ENCODE data around the gene AP2B1. TPM values are rescaled to one million over a fixed set of nuclear protein-coding genes. Genes with fewer than 3 reads are reported as not detected.
A peak's percentile ranks its signal among the peaks of the same experiment; 100 is the strongest.

AP2B1 gene
- total and polyA plus RNA-seq, 12 donors = 23.4 to 167 (median 78.2) TPM

- no peaks in the 10 kb centered on the region for H3K9me3 ChIP-seq (replicated peaks in 1 of 3)
- no peak for DNase-seq
- intact Hi-C loops (cut with DNase I) = no loop called here
- no peaks in the 10 kb centered on the region for H3K27me3 ChIP-seq
- H3K4me3 ChIP-seq = no peak overlapping the region
- no peaks in the 10 kb centered on the region for H3K36me3 ChIP-seq (replicated peaks in 1 of 2)
- peaks cover 7 to 22% of the 10 kb centered on the region in 2 donors for H3K4me1 ChIP-seq (replicated peaks in 1 of 2)
- TF ChIP-seq POLR2A (IDR thresholded peaks at IDR 0.05) = no peak
- TF ChIP-seq CTCF (IDR thresholded peaks at IDR 0.05) = no peak
- H3K27ac ChIP-seq = no peak overlapping the region
- 81 to 94% (median 90%) methylated on average over 2 of the region's 2 CpGs for WGBS, 4 donors
These were observed 17.7 kb upstream of the AP2B1 start for GRCh38 chr17:35569405-35569804.

GRCh38 chr17:35575759-35576158 lies 11.4 kb upstream of the AP2B1 start:
- no peak for DNase-seq
- H3K27ac ChIP-seq = no peak overlapping the region
- no peaks in the 10 kb centered on the region for H3K27me3 ChIP-seq
- TF ChIP-seq POLR2A (IDR thresholded peaks at IDR 0.05) (no peak), CTCF (IDR thresholded peaks at IDR 0.05) (no peak)
- intact Hi-C loops (cut with DNase I) = no loop called here
- H3K9me3 ChIP-seq (replicated peaks in 1 of 3) = no peaks in the 10 kb centered on the region
- H3K4me3 ChIP-seq = no peak overlapping the region
- WGBS, 4 donors = 84 to 89% (median 88%) methylated on average over 3 of the region's 3 CpGs
- H3K4me1 ChIP-seq (replicated peaks in 1 of 2) = peaks cover 14 to 20% of the 10 kb centered on the region in 2 donors
- peaks cover 0 to 11% of the 10 kb centered on the region in 2 donors for H3K36me3 ChIP-seq (replicated peaks in 1 of 2)

DNA sequence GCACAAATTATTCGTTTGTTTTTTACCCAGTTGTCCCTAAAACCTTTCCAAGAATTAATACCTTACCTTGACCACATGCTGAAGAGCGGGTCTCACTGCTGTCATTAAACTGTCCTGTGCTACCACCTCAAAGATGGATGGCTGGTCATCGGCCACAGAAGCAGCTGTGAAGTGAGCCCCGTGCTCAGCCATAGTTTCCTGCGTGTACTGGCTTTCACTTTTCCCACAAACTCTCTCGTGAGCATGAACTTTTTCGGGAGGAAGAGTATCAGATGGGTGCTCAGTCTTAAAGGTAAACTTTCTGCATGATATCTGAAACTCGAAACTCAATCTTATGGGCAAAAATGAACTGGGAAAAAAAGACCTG lies 9.3 kb upstream of the AP2B1 start:
- H3K36me3 ChIP-seq (replicated peaks in 1 of 2) = peaks cover 0 to 11% of the 10 kb centered on the region in 2 donors
- H3K4me1 ChIP-seq (replicated peaks in 1 of 2) = peaks cover 14 to 20% of the 10 kb centered on the region in 2 donors
- H3K4me3 ChIP-seq = peak overlapping the region in 3 of 4 donors; percentile 29 to 96 (median 58)
- intact Hi-C loops (cut with DNase I) = no loop called here
- H3K27me3 ChIP-seq = no peaks in the 10 kb centered on the region
- TF ChIP-seq POLR2A (IDR thresholded peaks at IDR 0.05) = no peak
- TF ChIP-seq CTCF (IDR thresholded peaks at IDR 0.05) = no peak
- DNase-seq = peak in 2 of 7 donors; percentile 21 to 27
- 1 to 3% (median 2%) methylated on average over 8 of the region's 8 CpGs for WGBS, 4 donors
- peak overlapping the region in 4 of 5 donors; percentile 76 to 91 (median 87) for H3K27ac ChIP-seq
- H3K9me3 ChIP-seq (replicated peaks in 1 of 3) = no peaks in the 10 kb centered on the region

GRCh38 chr17:35578197-35578928 lies 8.8 kb upstream of the AP2B1 start, which contains the start of gene PEX12:
Gene PEX12, minus strand, starts transcription at chr17:35578571. Its CDS starts 550 bp downstream, at chr17:35578021.
- DNase-seq = peak; percentile 83 to 96 (median 91)
- peak within 1 kb of the TSS; percentile 29 to 96 (median 50) for H3K4me3 ChIP-seq
- intact Hi-C loops (cut with DNase I) = no loop called here
- H3K36me3 ChIP-seq (replicated peaks in 1 of 2) = peaks cover 0 to 11% of the 10 kb centered on the region in 2 donors
- peak in 1 of 2 donors; percentile 80 for TF ChIP-seq POLR2A (IDR thresholded peaks at IDR 0.05)
- no peak for TF ChIP-seq CTCF (IDR thresholded peaks at IDR 0.05)
- peak within 1 kb of the TSS; percentile 22 to 91 (median 83) for H3K27ac ChIP-seq
- no peaks in the 10 kb centered on the region for H3K27me3 ChIP-seq
- peaks cover 14 to 20% of the 10 kb centered on the region in 2 donors for H3K4me1 ChIP-seq (replicated peaks in 1 of 2)
- no peaks in the 10 kb centered on the region for H3K9me3 ChIP-seq (replicated peaks in 1 of 3)
- WGBS, 4 donors = 0 to 1% (median 0%) methylated on average over 21 to 45 of the region's 45 CpGs

All from adrenal gland (tissue), 12 donors.